GM23338 (cell line): Measurements from ENCODE around the gene SNX2.

Source experiments
- EZH2 ChIP-seq: fragments of 200-600 bp; sonication (generic); IDR thresholded peaks from one replicate; pipeline ENCODE4 v1.8.0; 2017; ENCODE audit warnings: antibody characterized with exemption, mild to moderate bottlenecking, low read depth; ENCODE audit not compliant: unreplicated experiment
- TF ChIP-seq, protein P1 (sequence below), 2 experiments: fragments of 200-600 bp in 1 of 2; sonication (generic) in 1 of 2; conservative IDR thresholded peaks; 2 replicates each; pipeline versions ENCODE4 v1.5.1 to v1.6.1; 2016 to 2017; ENCODE audit warnings: antibody characterized with exemption in 2 of 2, low read depth in 2 of 2, mild to moderate bottlenecking in 2 of 2, moderate library complexity in 1 of 2

- TF ChIP-seq, protein P1, sequence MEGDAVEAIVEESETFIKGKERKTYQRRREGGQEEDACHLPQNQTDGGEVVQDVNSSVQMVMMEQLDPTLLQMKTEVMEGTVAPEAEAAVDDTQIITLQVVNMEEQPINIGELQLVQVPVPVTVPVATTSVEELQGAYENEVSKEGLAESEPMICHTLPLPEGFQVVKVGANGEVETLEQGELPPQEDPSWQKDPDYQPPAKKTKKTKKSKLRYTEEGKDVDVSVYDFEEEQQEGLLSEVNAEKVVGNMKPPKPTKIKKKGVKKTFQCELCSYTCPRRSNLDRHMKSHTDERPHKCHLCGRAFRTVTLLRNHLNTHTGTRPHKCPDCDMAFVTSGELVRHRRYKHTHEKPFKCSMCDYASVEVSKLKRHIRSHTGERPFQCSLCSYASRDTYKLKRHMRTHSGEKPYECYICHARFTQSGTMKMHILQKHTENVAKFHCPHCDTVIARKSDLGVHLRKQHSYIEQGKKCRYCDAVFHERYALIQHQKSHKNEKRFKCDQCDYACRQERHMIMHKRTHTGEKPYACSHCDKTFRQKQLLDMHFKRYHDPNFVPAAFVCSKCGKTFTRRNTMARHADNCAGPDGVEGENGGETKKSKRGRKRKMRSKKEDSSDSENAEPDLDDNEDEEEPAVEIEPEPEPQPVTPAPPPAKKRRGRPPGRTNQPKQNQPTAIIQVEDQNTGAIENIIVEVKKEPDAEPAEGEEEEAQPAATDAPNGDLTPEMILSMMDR (conservative IDR thresholded peaks at IDR 0.05; ENCODE audit: low read depth in 2 of 2): no peak
- no peak for TF ChIP-seq EZH2
Observed at GRCh38 chr5:122842016-122842580, 67.2 kb downstream of the SNX2 start.
